Neural progenitor cell (in vitro differentiated cells): ENCODE data around the gene PTPRG. TPM values are rescaled to one million over a fixed set of nuclear protein-coding genes. Genes with fewer than 3 reads are reported as not detected.

Experiments used
- DNase-seq: peaks from one replicate; pipeline ENCODE4 v3.0.0-alpha.2; 2016; ENCODE audit warnings: low spot score
- H2AFZ ChIP-seq: fragments of 200-600 bp; sonication (generic); replicated peaks from 2 replicates; pipeline ENCODE4 v1.6.1; 2016; ENCODE audit warnings: antibody characterized with exemption
- H3F3A ChIP-seq: fragments of 200-600 bp; sonication (generic); 2 replicates; pipeline ENCODE4 v1.6.1; 2016; ENCODE audit warnings: antibody characterized with exemption, low read depth
- H3K27ac ChIP-seq: fragments of 200-600 bp; sonication (generic); 2 replicates; pipeline ENCODE4 v1.5.1; 2016; ENCODE audit warnings: mild to moderate bottlenecking
- H3K27me3 ChIP-seq: fragments of 200-600 bp; sonication (generic); 2 replicates; pipeline ENCODE4 v1.6.1; 2016; ENCODE audit warnings: mild to moderate bottlenecking, moderate library complexity
- H3K36me3 ChIP-seq: fragments of 200-600 bp; sonication (generic); 2 replicates; pipeline ENCODE4 v1.5.1; 2016
- H3K4me1 ChIP-seq: fragments of 200-600 bp; sonication (generic); 2 replicates; pipeline ENCODE4 v1.6.1; 2016; ENCODE audit warnings: mixed run types
- H3K4me2 ChIP-seq: fragments of 200-600 bp; sonication (generic); 2 replicates; pipeline ENCODE4 v1.6.1; 2016
- H3K4me3 ChIP-seq: fragments of 200-600 bp; sonication (generic); 2 replicates; pipeline ENCODE4 v1.5.1; 2016
- H3K79me2 ChIP-seq: fragments of 200-600 bp; sonication (generic); 2 replicates; pipeline ENCODE4 v1.6.1; 2016; ENCODE audit warnings: low read depth
- H3K9ac ChIP-seq: fragments of 200-600 bp; sonication (generic); 2 replicates; pipeline ENCODE4 v1.6.1; 2016
- H3K9me3 ChIP-seq: fragments of 200-600 bp; sonication (generic); 2 replicates; pipeline ENCODE4 v1.5.1; 2016; ENCODE audit warnings: low read depth
- H4K20me1 ChIP-seq: fragments of 200-600 bp; sonication (generic); 2 replicates; pipeline ENCODE4 v1.6.1; 2016; ENCODE audit warnings: low read depth
- H3K27ac Mint-ChIP-seq: 3 replicates; pipeline ENCODE4 v1.8.0; 2021; ENCODE audit warnings: mixed read lengths
- H3K27me3 Mint-ChIP-seq: 2 replicates; pipeline ENCODE4 v1.8.0; 2022; ENCODE audit warnings: low read depth, mild to moderate bottlenecking, inconsistent platforms, moderate library complexity, mixed read lengths; ENCODE audit not compliant: insufficient read depth
- H3K36me3 Mint-ChIP-seq: 3 replicates; pipeline ENCODE4 v1.8.0; 2021; ENCODE audit warnings: mixed read lengths
- H3K4me1 Mint-ChIP-seq: 3 replicates; pipeline ENCODE4 v1.8.0; 2021; ENCODE audit warnings: mixed read lengths
- H3K4me3 Mint-ChIP-seq: 3 replicates; pipeline ENCODE4 v1.8.0; 2021; ENCODE audit warnings: mild to moderate bottlenecking, moderate library complexity, mixed read lengths
- H3K9me3 Mint-ChIP-seq: 3 replicates; pipeline ENCODE4 v1.8.0; 2020; ENCODE audit warnings: mixed read lengths
- CTCF ChIP-seq: fragments of 200-600 bp; sonication (generic); IDR thresholded peaks from 2 replicates; pipeline ENCODE4 v1.5.1; 2017; ENCODE audit warnings: antibody characterized with exemption, mild to moderate bottlenecking
- EZH2 ChIP-seq: fragments of 200-600 bp; sonication (generic); IDR thresholded peaks from 2 replicates; pipeline ENCODE4 v1.6.1; 2017; ENCODE audit warnings: antibody characterized with exemption, mild to moderate bottlenecking, moderate library complexity
- EZH2phosphoT487 ChIP-seq: fragments of 200-600 bp; sonication (generic); IDR thresholded peaks from 2 replicates; pipeline ENCODE4 v1.6.1; 2017; ENCODE audit warnings: antibody characterized with exemption
- total RNA-seq: library from RNA; depleted of rRNA; stranded (reverse); fragments of >200 nt; gene quantifications from 2 replicates; pipeline ENCODE4 v1.2.3, GENCODE V29; 2015; ENCODE audit warnings: low replicate concordance

Gene PTPRG
- total RNA-seq, 1 donor from 2014 or later = 65.3 TPM

- Mint-ChIP-seq H3K4me3 (no peak overlapping the region), H3K27me3 (peaks cover 2% of the 10 kb centered on the region), H3K9me3 (no peaks in the 10 kb centered on the region), H3K36me3 (peaks cover 3% of the 10 kb centered on the region), H3K27ac (no peak overlapping the region), H3K4me1 (peaks cover 11% of the 10 kb centered on the region)
- H3K4me2 ChIP-seq = no peak overlapping the region
- no peak overlapping the region for H3K9ac ChIP-seq
- H3K79me2 ChIP-seq = peaks cover 92% of the 10 kb centered on the region
- no peaks in the 10 kb centered on the region for H3K9me3 ChIP-seq
- H4K20me1 ChIP-seq = peaks cover 38% of the 10 kb centered on the region
- no peaks in the 10 kb centered on the region for H3K36me3 ChIP-seq
- no peak overlapping the region for H3K4me3 ChIP-seq
- peaks cover 5% of the 10 kb centered on the region for H3F3A ChIP-seq
- no peak overlapping the region for H3K27ac ChIP-seq
- TF ChIP-seq EZH2 (no peak), CTCF (no peak), EZH2phosphoT487 (no peak)
- peaks cover 16% of the 10 kb centered on the region for H3K4me1 ChIP-seq
- no peak for DNase-seq
- H3K27me3 ChIP-seq = no peaks in the 10 kb centered on the region
- H2AFZ ChIP-seq = no peak overlapping the region
Measured at GRCh38 chr3:61824553-61825135, 263.3 kb downstream of the PTPRG start.

GRCh38 chr3:61826161-61826560, 264.8 kb downstream of the PTPRG start:
- Histone ChIP-seq H3K36me3 (no peaks in the 10 kb centered on the region), H4K20me1 (peaks cover 41% of the 10 kb centered on the region), H3K27ac (no peak overlapping the region), H3K9me3 (no peaks in the 10 kb centered on the region), H3K79me2 (peaks cover 92% of the 10 kb centered on the region), H3K4me3 (no peak overlapping the region), H3F3A (peaks cover 5% of the 10 kb centered on the region), H3K4me1 (peaks cover 19% of the 10 kb centered on the region), H3K27me3 (no peaks in the 10 kb centered on the region), H2AFZ (no peak overlapping the region), H3K9ac (no peak overlapping the region), H3K4me2 (no peak overlapping the region)
- Mint-ChIP-seq H3K27me3 (peaks cover 2% of the 10 kb centered on the region), H3K4me1 (peaks cover 13% of the 10 kb centered on the region), H3K36me3 (peaks cover 3% of the 10 kb centered on the region), H3K27ac (no peak overlapping the region), H3K9me3 (no peaks in the 10 kb centered on the region), H3K4me3 (no peak overlapping the region)
- no peak for DNase-seq
- no peak for TF ChIP-seq CTCF
- TF ChIP-seq EZH2phosphoT487 = no peak

GRCh38 chr3:61828184-61828874, 267.0 kb downstream of the PTPRG start:
- Mint-ChIP-seq H3K4me3 (no peak overlapping the region), H3K36me3 (no peaks in the 10 kb centered on the region), H3K4me1 (peaks cover 8% of the 10 kb centered on the region), H3K9me3 (no peaks in the 10 kb centered on the region), H3K27ac (no peak overlapping the region), H3K27me3 (peaks cover 2% of the 10 kb centered on the region)
- Histone ChIP-seq H3K4me2 (no peak overlapping the region), H3K27me3 (no peaks in the 10 kb centered on the region), H4K20me1 (peaks cover 34% of the 10 kb centered on the region), H3K4me1 (peaks cover 15% of the 10 kb centered on the region), H3F3A (peaks cover 5% of the 10 kb centered on the region), H3K27ac (no peak overlapping the region), H3K4me3 (no peak overlapping the region), H3K9me3 (no peaks in the 10 kb centered on the region), H3K36me3 (no peaks in the 10 kb centered on the region), H3K9ac (no peak overlapping the region), H3K79me2 (peaks cover 93% of the 10 kb centered on the region), H2AFZ (no peak overlapping the region)
- DNase-seq = no peak
- TF ChIP-seq EZH2 (no peak), CTCF (no peak), EZH2phosphoT487 (no peak)
